Gastrocnemius medialis (tissue), 4 donors: Measurements from ENCODE around the gene RHOT2.
"Not testable (repeated sequence)": the region's sequence is repeated elsewhere in the genome, so short reads cannot be mapped to it uniquely, and the experiment has no call there.

Experiments
- CTCF ChIP-seq, 5 experiments: fragments of 450-650 bp in 3 of 5; fragments of 200-600 bp in 2 of 5; sonication (generic) in 2 of 5; IDR thresholded peaks in 4 of 5; conservative IDR thresholded peaks in 1 of 5; 1 replicate in 4 of 5; 2 replicates in 1 of 5; pipeline ENCODE4 v1.5.1; 2016 to 2019; ENCODE audit warnings: antibody characterized with exemption in 5 of 5, mild to moderate bottlenecking in 3 of 5, moderate library complexity in 3 of 5
- POLR2A ChIP-seq, 2 donors: fragments of 450-650 bp; IDR thresholded peaks; one replicate each; pipeline ENCODE4 v1.6.1; 2017; ENCODE audit warnings: antibody characterized with exemption in 2 of 2, mild to moderate bottlenecking in 2 of 2, moderate library complexity in 2 of 2

GRCh38 chr16:712740-713250 is 44.9 kb downstream of the RHOT2 start:
- TF ChIP-seq CTCF (IDR thresholded peaks at IDR 0.05 in 4 of 5, conservative IDR thresholded peaks at IDR 0.05 in 1 of 5): peak in 2 of 5 experiments; percentile 25 to 28
- not testable (repeated sequence) for TF ChIP-seq POLR2A (IDR thresholded peaks at IDR 0.05)
